Nucleus accumbens (tissue), 56 donors: ENCODE results near the gene FNDC11.
"Not testable (repeated sequence)": the region's sequence is repeated elsewhere in the genome, so short reads cannot be mapped to it uniquely, and the experiment has no call there.

ENCODE experiments used
- DNase-seq, 56 donors: peaks; one replicate each; lab custom pipeline; 2025; lab: John Stamatoyannopoulos, UW

FNDC11 gene

GRCh38 chr20:63552481-63553249, 1.3 kb upstream of the FNDC11 start:
- no peak for DNase-seq

- peak in 11 of 56 donors; percentile 6 to 80 (median 29) for DNase-seq
Observed at GRCh38 chr20:63553251-63553932, 567 bp upstream of the FNDC11 start.

GRCh38 chr20:63554361-63555278, 661 bp downstream of the FNDC11 start:
- no peak for DNase-seq

GRCh38 chr20:63555661-63556381, 1.9 kb downstream of the FNDC11 start:
- DNase-seq = no peak

GRCh38 chr20:63556873-63557478, 3.0 kb downstream of the FNDC11 start:
- no peak for DNase-seq

- DNase-seq = no peak
Observed at GRCh38 chr20:63557481-63557891, 3.5 kb downstream of the FNDC11 start.

GRCh38 chr20:63558804-63559484, 5.0 kb downstream of the FNDC11 start:
- no peak for DNase-seq

GRCh38 chr20:63559485-63560332, 5.8 kb downstream of the FNDC11 start:
- DNase-seq = not testable (repeated sequence)

GRCh38 chr20:63560333-63560805, 6.4 kb downstream of the FNDC11 start:
- no peak for DNase-seq

- no peak for DNase-seq
Observed at GRCh38 chr20:63560856-63561609, 7.1 kb downstream of the FNDC11 start.

- DNase-seq = no peak
Observed at GRCh38 chr20:63561624-63562396, 7.9 kb downstream of the FNDC11 start.

GRCh38 chr20:63562461-63563224, 8.7 kb downstream of the FNDC11 start:
- no peak for DNase-seq

- no peak for DNase-seq
Observed at GRCh38 chr20:63563225-63563935, 9.4 kb downstream of the FNDC11 start.

- no peak for DNase-seq
Observed at GRCh38 chr20:63564036-63564810, 10.3 kb downstream of the FNDC11 start.
